ENCODE results near the gene OR10AD1.

- TF ChIP-seq CTCF (IDR thresholded peaks at IDR 0.05), result no peak
- no peak for TF ChIP-seq REST (IDR thresholded peaks at IDR 0.05; ENCODE audit: low read depth, low read length)
- no peak for TF ChIP-seq EZH2phosphoT487 (IDR thresholded peaks at IDR 0.05; ENCODE audit: borderline replicate concordance, low read depth)
These were observed 45.2 kb downstream of the OR10AD1 start for GRCh38 chr12:48157889-48158370.

Measured in SK-N-SH (cell line).